Bronchial epithelial cell (primary cell): ENCODE data around the gene LRTM1. TPM values are rescaled to one million over a fixed set of nuclear protein-coding genes. Genes with fewer than 3 reads are reported as not detected.

Source experiments
- DNase-seq: peaks from one replicate; pipeline ENCODE4 v3.0.0-alpha.2; 2010; ENCODE audit warnings: low read depth
- FAIRE-seq: peaks from 2 replicates; lab custom pipeline; 2011; peaks lifted over from hg19 to GRCh38; lab: Jason Lieb, UNC
- H3K27me3 ChIP-seq: 2 replicates; pipeline ENCODE4 v1.5.1; 2011; ENCODE audit warnings: low read length; ENCODE audit not compliant: control insufficient read depth, insufficient read depth
- H3K36me3 ChIP-seq: 2 replicates; pipeline ENCODE4 v1.5.1; 2011; ENCODE audit warnings: low read length; ENCODE audit not compliant: control insufficient read depth, insufficient read depth
- H3K4me3 ChIP-seq: 2 replicates; pipeline ENCODE4 v1.5.1; 2011; ENCODE audit warnings: mild to moderate bottlenecking, low read depth, low read length, control low read depth
- CTCF ChIP-seq: IDR thresholded peaks from 2 replicates; pipeline ENCODE4 v1.5.1; 2011; ENCODE audit warnings: mild to moderate bottlenecking, moderate library complexity, low read length, control low read depth, inconsistent platforms; ENCODE audit not compliant: insufficient read depth, severe bottlenecking
- total RNA-seq: library from RNA; depleted of rRNA; stranded (reverse); fragments of >200 nt; gene quantifications from 2 replicates; pipeline ENCODE4 v1.2.1, GENCODE V29; 2014

Gene LRTM1
- total RNA-seq, 1 donor from 2014 or later = not detected

GRCh38 chr3:54939557-54940300, 11.9 kb upstream of the LRTM1 start:
- Histone ChIP-seq H3K36me3 (no peaks in the 10 kb centered on the region), H3K27me3 (no peaks in the 10 kb centered on the region), H3K4me3 (no peak overlapping the region)
- no peak for DNase-seq
- FAIRE-seq = no peak
- no peak for TF ChIP-seq CTCF

GRCh38 chr3:54936561-54936960, 8.7 kb upstream of the LRTM1 start:
- Histone ChIP-seq H3K36me3 (no peaks in the 10 kb centered on the region), H3K27me3 (no peaks in the 10 kb centered on the region), H3K4me3 (no peak overlapping the region)
- no peak for TF ChIP-seq CTCF
- FAIRE-seq (no peak), DNase-seq (no peak)

- no peak for TF ChIP-seq CTCF
- Histone ChIP-seq H3K27me3 (no peaks in the 10 kb centered on the region), H3K4me3 (no peak overlapping the region), H3K36me3 (no peaks in the 10 kb centered on the region)
- no peak for DNase-seq
- no peak for FAIRE-seq
Measured at GRCh38 chr3:54935869-54936268, 8.0 kb upstream of the LRTM1 start.

- no peaks in the 10 kb centered on the region for H3K36me3 ChIP-seq
- no peak overlapping the region for H3K4me3 ChIP-seq
- DNase-seq (no peak), FAIRE-seq (no peak)
- H3K27me3 ChIP-seq = no peaks in the 10 kb centered on the region
- TF ChIP-seq CTCF = no peak
Measured at GRCh38 chr3:54932606-54933005, 4.7 kb upstream of the LRTM1 start.

- Histone ChIP-seq H3K4me3 (no peak overlapping the region), H3K36me3 (no peaks in the 10 kb centered on the region), H3K27me3 (no peaks in the 10 kb centered on the region)
- FAIRE-seq (no peak), DNase-seq (no peak)
- no peak for TF ChIP-seq CTCF
Measured at GRCh38 chr3:54931182-54931581, 3.3 kb upstream of the LRTM1 start.

GRCh38 chr3:54918516-54918915, 9.3 kb downstream of the LRTM1 start:
- no peak for TF ChIP-seq CTCF
- DNase-seq (no peak), FAIRE-seq (no peak)
- no peak overlapping the region for H3K4me3 ChIP-seq
- no peaks in the 10 kb centered on the region for H3K27me3 ChIP-seq
- H3K36me3 ChIP-seq = no peaks in the 10 kb centered on the region
